Left ventricle myocardium inferior (tissue), 1 donor: Measurements from ENCODE around the gene FAT4. TPM values are rescaled to one million over a fixed set of nuclear protein-coding genes. Genes with fewer than 3 reads are reported as not detected.

Experiments
- DNase-seq: peaks from one replicate; pipeline ENCODE4 v3.0.0-alpha.2; 2020
- H3K27ac ChIP-seq: fragments of 200-600 bp; replicated peaks from 2 replicates; pipeline ENCODE4 v1.8.0; 2021
- H3K27me3 ChIP-seq: fragments of 200-600 bp; 2 replicates; pipeline ENCODE4 v1.8.0; 2021; ENCODE audit warnings: low read depth
- H3K36me3 ChIP-seq: fragments of 200-600 bp; 2 replicates; pipeline ENCODE4 v1.8.0; 2021
- H3K4me1 ChIP-seq: fragments of 200-600 bp; 2 replicates; pipeline ENCODE4 v1.8.0; 2021
- H3K4me3 ChIP-seq: fragments of 200-600 bp; 2 replicates; pipeline ENCODE4 v1.8.0; 2021; ENCODE audit warnings: mild to moderate bottlenecking, moderate library complexity
- H3K9me3 ChIP-seq: fragments of 200-600 bp; replicated peaks from 2 replicates; pipeline ENCODE4 v1.8.0; 2021
- CTCF ChIP-seq: fragments of 200-600 bp; IDR thresholded peaks from 2 replicates; pipeline ENCODE4 v1.8.0; 2021; ENCODE audit warnings: antibody characterized with exemption, mild to moderate bottlenecking, borderline replicate concordance
- intact Hi-C: fragments of 100-400 bp; cut with micrococcal nuclease; formaldehyde crosslinking; loops from one replicate; pipeline ENCODE4 v1.11.0; 2022
- long read RNA-seq: library from polyadenylated mRNA; unstranded; transcript quantifications from one replicate; pipeline ENCODE4 v2.0.0, GENCODE V29; 2021
- total RNA-seq: library from RNA; stranded (reverse); fragmentation: NEBNext Ultra II Directional; extraction: Animal tissue kit (Norgen Biotek cat#: 25700); gene quantifications from one replicate; pipeline ENCODE4 v1.2.1, GENCODE V29; 2021
- donor health status: DM: no; HTN: yes; CAD: no; lungs with severe emphysema.

FAT4 gene
- total RNA-seq: 6.7 TPM
- long read RNA-seq, partial matches to known transcripts: 2 of 3 reads
- long read RNA-seq, other reads (novel, unspliced or antisense): 1 of 3 reads

- DNase-seq: peak; percentile 96
- H3K36me3 ChIP-seq: peaks cover 9% of the 10 kb centered on the region
- H3K4me1 ChIP-seq: peaks cover 60% of the 10 kb centered on the region
- peak; percentile 48 for TF ChIP-seq CTCF
- intact Hi-C loops: loop anchor here (2.0 kb wide), 1 partner anchor 426 kb away; no protein-coding TSS in a partner anchor
- no peaks in the 10 kb centered on the region for H3K27me3 ChIP-seq
- H3K9me3 ChIP-seq: peaks cover 5% of the 10 kb centered on the region
- peak within 1 kb of the TSS; percentile 95 for H3K27ac ChIP-seq
- H3K4me3 ChIP-seq: peak within 1 kb of the TSS; percentile 94
Observed at GRCh38 chr4:125314676-125315575, at the start of gene FAT4. Gene FAT4, plus strand, starts transcription at chr4:125314955. Its CDS starts 1,457 bp downstream, at chr4:125316412.

- intact Hi-C loops: no loop called here
- Histone ChIP-seq H3K4me1 (peaks cover 6% of the 10 kb centered on the region), H3K27me3 (no peaks in the 10 kb centered on the region), H3K27ac (no peak overlapping the region), H3K9me3 (no peaks in the 10 kb centered on the region), H3K4me3 (no peak overlapping the region), H3K36me3 (no peaks in the 10 kb centered on the region)
- TF ChIP-seq CTCF: no peak
- DNase-seq: no peak
Observed at GRCh38 chr4:125265846-125266245, 48.9 kb upstream of the FAT4 start.

- H3K27me3 ChIP-seq: no peaks in the 10 kb centered on the region
- H3K9me3 ChIP-seq: no peaks in the 10 kb centered on the region
- peaks cover 6% of the 10 kb centered on the region for H3K4me1 ChIP-seq
- no peak for TF ChIP-seq CTCF
- no peak for DNase-seq
- no peaks in the 10 kb centered on the region for H3K36me3 ChIP-seq
- intact Hi-C loops: no loop called here
- H3K4me3 ChIP-seq: no peak overlapping the region
- H3K27ac ChIP-seq: no peak overlapping the region
Observed at GRCh38 chr4:125266901-125267604, 47.7 kb upstream of the FAT4 start.

- no peak overlapping the region for H3K4me3 ChIP-seq
- no peaks in the 10 kb centered on the region for H3K36me3 ChIP-seq
- no peaks in the 10 kb centered on the region for H3K27me3 ChIP-seq
- peaks cover 6% of the 10 kb centered on the region for H3K4me1 ChIP-seq
- no peaks in the 10 kb centered on the region for H3K9me3 ChIP-seq
- intact Hi-C loops: no loop called here
- DNase-seq: no peak
- H3K27ac ChIP-seq: no peak overlapping the region
- no peak for TF ChIP-seq CTCF
Observed at GRCh38 chr4:125267630-125268029, 47.1 kb upstream of the FAT4 start.

GRCh38 chr4:125268068-125268755, 46.5 kb upstream of the FAT4 start:
- no peak for DNase-seq
- Histone ChIP-seq H3K4me3 (no peak overlapping the region), H3K9me3 (no peaks in the 10 kb centered on the region), H3K27me3 (no peaks in the 10 kb centered on the region), H3K4me1 (peaks cover 6% of the 10 kb centered on the region), H3K36me3 (no peaks in the 10 kb centered on the region), H3K27ac (no peak overlapping the region)
- intact Hi-C loops: no loop called here
- no peak for TF ChIP-seq CTCF
